K562 (cell line): ENCODE data around the gene LEAP2. TPM values are rescaled to one million over a fixed set of nuclear protein-coding genes. Genes with fewer than 3 reads are reported as not detected.

Experiments used
- AFF1 ChIP-seq, 2 experiments: fragments of 450-650 bp; IDR thresholded peaks; 2 replicates each; pipeline ENCODE4 v1.6.1; 2018; ENCODE audit warnings: mild to moderate bottlenecking in 2 of 2, low read depth in 1 of 2; ENCODE audit not compliant: partially characterized antibody in 2 of 2
- ATF6 ChIP-seq: sonication (generic); formaldehyde crosslinking; IDR thresholded peaks from 2 replicates; pipeline ENCODE4 v1.4.0; 2020; ENCODE audit warnings: mild to moderate bottlenecking, missing genetic modification reagents
- BRD9 ChIP-seq: fragments of 450-650 bp; IDR thresholded peaks from 2 replicates; pipeline ENCODE4 v1.6.1; 2018; ENCODE audit warnings: low read depth; ENCODE audit not compliant: partially characterized antibody
- FOS ChIP-seq: IDR thresholded peaks from 3 replicates; pipeline ENCODE4 v1.6.1; 2011; ENCODE audit not compliant: insufficient read length; ENCODE audit errors: extremely low read depth
- HMGN3 ChIP-seq: IDR thresholded peaks from 2 replicates; pipeline ENCODE4 v1.6.1; 2011; ENCODE audit warnings: borderline replicate concordance, low read depth, mild to moderate bottlenecking, mixed read lengths, low read length; ENCODE audit not compliant: insufficient read length; ENCODE audit errors: extremely low read depth
- HNRNPL ChIP-seq: fragments of 200-400 bp; formaldehyde crosslinking; IDR thresholded peaks from 2 replicates; pipeline ENCODE4 v1.6.1; 2017; ENCODE audit warnings: low read depth, mild to moderate bottlenecking, low read length
- MIER1 ChIP-seq: fragments of 450-650 bp; IDR thresholded peaks from 2 replicates; pipeline ENCODE4 v1.6.1; 2016; ENCODE audit warnings: antibody characterized with exemption, mild to moderate bottlenecking, low read depth
- MLLT1 ChIP-seq, 2 experiments: fragments of 450-650 bp; IDR thresholded peaks; 2 replicates each; pipeline ENCODE4 v1.6.1; 2016
- NELFE ChIP-seq: IDR thresholded peaks from 2 replicates; pipeline ENCODE4 v1.6.1; 2011; ENCODE audit warnings: mild to moderate bottlenecking; ENCODE audit not compliant: insufficient read depth, insufficient read length
- SMARCE1 ChIP-seq: fragments of 450-650 bp; IDR thresholded peaks from 2 replicates; pipeline ENCODE4 v1.7.1; 2016; ENCODE audit warnings: mild to moderate bottlenecking
- TAF1 ChIP-seq: IDR thresholded peaks from 2 replicates; pipeline ENCODE4 v1.6.1; 2011; ENCODE audit warnings: mild to moderate bottlenecking, low read length, moderate library complexity; ENCODE audit not compliant: insufficient read depth, control insufficient read depth, severe bottlenecking; ENCODE audit errors: extremely low read depth
- TFAM ChIP-seq: fragments of 250-450 bp; sonication (Bioruptor Pico); conservative IDR thresholded peaks from 2 replicates; pipeline ENCODE4 v1.5.0; 2021; ENCODE audit warnings: mild to moderate bottlenecking, moderate library complexity
- TGIF2 ChIP-seq: sonication (generic); formaldehyde crosslinking; IDR thresholded peaks from 2 replicates; pipeline ENCODE4 v1.8.1; 2022; ENCODE audit warnings: mild to moderate bottlenecking, missing genetic modification reagents, moderate library complexity
- THAP12 ChIP-seq: fragments of 250-450 bp; sonication (Bioruptor Pico); IDR thresholded peaks from 2 replicates; pipeline ENCODE4 v1.9.0; 2021; ENCODE audit warnings: mild to moderate bottlenecking, inconsistent platforms
- ZKSCAN1 ChIP-seq: fragments of 150-350 bp; IDR thresholded peaks from 2 replicates; pipeline ENCODE4 v1.6.1; 2016; ENCODE audit warnings: low read depth, low read length
- ZNF277 ChIP-seq: fragments of 250-450 bp; sonication (Bioruptor Pico); IDR thresholded peaks from 2 replicates; pipeline ENCODE4 v1.8.0; 2022; ENCODE audit warnings: inconsistent platforms, mild to moderate bottlenecking, moderate library complexity, borderline replicate concordance
- polyA plus RNA-seq, 8 experiments: library from polyadenylated mRNA; depleted of rRNA in 4 of 8; stranded (reverse) in 5 of 8; unstranded in 3 of 8; fragments of >200 nt; fragmentation: Nextera tagmentation in 2 of 8; fragmentation: Illumina TruSeq in 1 of 8; extraction: Ambion mirVana in 2 of 8; extraction: Trizol in 1 of 8; gene quantifications; 2 replicates each; pipeline versions ENCODE4 v1.2.1 to v1.2.3, GENCODE V29; 2011 to 2014; ENCODE audit warnings: inconsistent platforms in 1 of 8, missing spikeins in 1 of 8
- total RNA-seq, 7 experiments: library from RNA; depleted of rRNA in 6 of 7; stranded (reverse); fragments of >200 nt in 6 of 7; fragmentation: Illumina TruSeq in 2 of 7; extraction: Trizol in 2 of 7; gene quantifications; 2 replicates each; pipeline versions ENCODE4 v1.2.1 to v1.2.3, GENCODE V29; 2011 to 2021; ENCODE audit warnings: low replicate concordance in 1 of 7

The LEAP2 gene
- total and polyA plus RNA-seq, 9 of the 15 experiments (the other 6 are each of a cell fraction or from before 2014, with no cell fraction given), result 1.1 to 5.6 (median 2.5) TPM

- no peak for TF ChIP-seq ATF6 (CRISPR knock-in tag)
- no peak for TF ChIP-seq ZNF277 (CRISPR knock-in tag)
- no peak for TF ChIP-seq NELFE
- 0 out of 2 replicates have a peak, but pooled peaks have one; percentile 24 for TF ChIP-seq TGIF2 (CRISPR knock-in tag)
- peak; percentile 85 for TF ChIP-seq HMGN3
- TF ChIP-seq MLLT1 (IDR thresholded peaks at IDR 0.05), result no peak
- TF ChIP-seq BRD9, result no peak
- TF ChIP-seq HNRNPL, result no peak
- TF ChIP-seq MIER1, result no peak
- TF ChIP-seq THAP12 (CRISPR knock-in tag), result no peak
- no peak for TF ChIP-seq TFAM (CRISPR knock-in tag)
- TF ChIP-seq SMARCE1, result no peak
- TF ChIP-seq FOS, result no peak
- no peak for TF ChIP-seq AFF1 (IDR thresholded peaks at IDR 0.05; ENCODE audit: low read depth in 1 of 2, partially characterized antibody in 2 of 2)
- TF ChIP-seq ZKSCAN1, result no peak
- peak; percentile 87 for TF ChIP-seq TAF1
These were observed 42.9 kb upstream of the LEAP2 start, which contains the start of gene SHROOM1 (continued) for GRCh38 chr5:132830436-132831094.
